Prostate gland (tissue), 2 donors: ENCODE data around the gene DOCK11. TPM values are rescaled to one million over a fixed set of nuclear protein-coding genes. Genes with fewer than 3 reads are reported as not detected.

Experiments used
- DNase-seq: peaks from one replicate; pipeline ENCODE4 v3.0.0-alpha.2; 2019; ENCODE audit warnings: low spot score
- H3K27ac ChIP-seq, 2 donors: fragments of 200-600 bp; sonication (generic); 2 replicates each; pipeline ENCODE4 v1.5.1; 2017 to 2019
- H3K27me3 ChIP-seq: fragments of 200-600 bp; sonication (generic); replicated peaks from 2 replicates; pipeline ENCODE4 v1.5.1; 2019; ENCODE audit not compliant: insufficient read depth
- H3K36me3 ChIP-seq, 2 donors: fragments of 200-600 bp; sonication (generic); 1 replicate in 1 of 2; 2 replicates in 1 of 2; pipeline versions ENCODE4 v1.5.1 to v1.8.1; 2017 to 2019
- H3K4me1 ChIP-seq: fragments of 200-600 bp; sonication (generic); replicated peaks from 2 replicates; pipeline ENCODE4 v1.5.1; 2019
- H3K4me3 ChIP-seq, 2 donors: fragments of 200-600 bp; sonication (generic); 2 replicates each; pipeline ENCODE4 v1.5.1; 2017 to 2019
- H3K9me3 ChIP-seq: fragments of 200-600 bp; sonication (generic); 2 replicates; pipeline ENCODE4 v1.5.1; 2017
- POLR2A ChIP-seq: fragments of 450-650 bp; IDR thresholded peaks from one replicate; pipeline ENCODE4 v1.6.1; 2016; ENCODE audit warnings: antibody characterized with exemption, mild to moderate bottlenecking
- POLR2AphosphoS5 ChIP-seq: sonication (generic); formaldehyde crosslinking; IDR thresholded peaks from one replicate; pipeline ENCODE4 v1.6.1; 2017; ENCODE audit warnings: antibody characterized with exemption
- WGBS: methylation state at CpG from one replicate; pipeline ENCODE4 v1.1.5; 2018; 5-methylcytosine and 5-hydroxymethylcytosine counted together
- intact Hi-C: fragments of 100-400 bp; cut with DNase I; formaldehyde crosslinking; loops from one replicate; pipeline ENCODE4 v1.14.2; 2022
- total RNA-seq, 2 donors: library from RNA; depleted of rRNA; stranded (reverse); fragments of >200 nt; gene quantifications; one replicate each; pipeline ENCODE4 v1.1.0, GENCODE V29; 2016
- TF ChIP-seq, protein P1 (sequence below), 4 experiments: fragments of 200-600 bp in 2 of 4; fragments of 450-650 bp in 2 of 4; sonication (generic) in 2 of 4; IDR thresholded peaks; 1 replicate in 3 of 4; 2 replicates in 1 of 4; pipeline ENCODE4 v1.5.1; 2016 to 2019; ENCODE audit warnings: antibody characterized with exemption in 4 of 4, mild to moderate bottlenecking in 2 of 4, moderate library complexity in 2 of 4

Gene DOCK11
- total RNA-seq, 2 donors from 2014 or later = 2.6 to 4.7 TPM

DNA sequence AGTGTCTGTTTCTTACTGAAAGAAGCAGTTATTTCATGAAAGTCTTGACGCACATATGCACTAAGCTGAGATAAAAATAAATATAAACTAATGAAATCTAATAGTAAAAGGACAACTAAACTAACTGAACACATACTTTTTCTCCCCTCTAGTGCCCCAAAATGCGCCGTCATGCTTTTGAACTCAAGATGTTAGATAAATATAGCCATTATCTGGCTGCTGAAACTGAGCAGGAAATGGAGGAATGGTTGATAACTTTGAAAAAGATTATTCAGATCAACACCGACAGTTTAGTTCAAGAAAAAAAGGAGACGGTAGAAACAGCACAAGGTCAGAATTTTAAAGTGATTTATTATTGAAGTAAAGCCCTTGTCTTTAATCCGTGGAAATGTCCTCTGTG, 70.2 kb downstream of the DOCK11 start:
- no peaks in the 10 kb centered on the region for H3K36me3 ChIP-seq
- TF ChIP-seq POLR2A (no peak), POLR2AphosphoS5 (no peak)
- TF ChIP-seq, protein P1, sequence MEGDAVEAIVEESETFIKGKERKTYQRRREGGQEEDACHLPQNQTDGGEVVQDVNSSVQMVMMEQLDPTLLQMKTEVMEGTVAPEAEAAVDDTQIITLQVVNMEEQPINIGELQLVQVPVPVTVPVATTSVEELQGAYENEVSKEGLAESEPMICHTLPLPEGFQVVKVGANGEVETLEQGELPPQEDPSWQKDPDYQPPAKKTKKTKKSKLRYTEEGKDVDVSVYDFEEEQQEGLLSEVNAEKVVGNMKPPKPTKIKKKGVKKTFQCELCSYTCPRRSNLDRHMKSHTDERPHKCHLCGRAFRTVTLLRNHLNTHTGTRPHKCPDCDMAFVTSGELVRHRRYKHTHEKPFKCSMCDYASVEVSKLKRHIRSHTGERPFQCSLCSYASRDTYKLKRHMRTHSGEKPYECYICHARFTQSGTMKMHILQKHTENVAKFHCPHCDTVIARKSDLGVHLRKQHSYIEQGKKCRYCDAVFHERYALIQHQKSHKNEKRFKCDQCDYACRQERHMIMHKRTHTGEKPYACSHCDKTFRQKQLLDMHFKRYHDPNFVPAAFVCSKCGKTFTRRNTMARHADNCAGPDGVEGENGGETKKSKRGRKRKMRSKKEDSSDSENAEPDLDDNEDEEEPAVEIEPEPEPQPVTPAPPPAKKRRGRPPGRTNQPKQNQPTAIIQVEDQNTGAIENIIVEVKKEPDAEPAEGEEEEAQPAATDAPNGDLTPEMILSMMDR (IDR thresholded peaks at IDR 0.05) = no peak
- WGBS = 55% methylated on average over 6 of the region's 6 CpGs
- intact Hi-C loops = no loop called here
- H3K27ac ChIP-seq = no peak overlapping the region
- no peaks in the 10 kb centered on the region for H3K9me3 ChIP-seq
- no peaks in the 10 kb centered on the region for H3K27me3 ChIP-seq
- H3K4me1 ChIP-seq = no peaks in the 10 kb centered on the region
- DNase-seq = no peak
- no peak overlapping the region for H3K4me3 ChIP-seq

DNA sequence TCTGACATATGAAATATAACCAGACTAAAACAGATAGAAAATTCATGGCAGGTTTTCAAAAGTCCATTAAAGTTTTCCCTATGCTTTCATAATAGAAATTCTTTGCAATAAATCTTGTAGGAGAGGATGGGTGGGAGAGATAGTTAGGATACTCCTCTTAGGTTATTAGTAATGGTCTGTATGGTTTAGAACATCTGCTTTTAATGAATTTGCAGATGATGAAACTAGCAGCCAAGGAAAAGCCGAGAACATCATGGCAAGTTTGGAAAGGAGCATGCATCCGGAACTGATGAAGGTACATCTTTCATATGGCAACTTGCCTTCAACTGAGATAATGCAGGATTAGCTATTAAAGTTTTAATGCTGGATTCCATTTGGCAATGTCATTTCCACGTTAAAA, 70.7 kb downstream of the DOCK11 start:
- no peak overlapping the region for H3K4me3 ChIP-seq
- no peaks in the 10 kb centered on the region for H3K9me3 ChIP-seq
- no peak overlapping the region for H3K27ac ChIP-seq
- H3K36me3 ChIP-seq = no peaks in the 10 kb centered on the region
- 33% methylated on average over 3 of the region's 3 CpGs for WGBS
- intact Hi-C loops = no loop called here
- no peak for DNase-seq
- no peaks in the 10 kb centered on the region for H3K27me3 ChIP-seq
- no peaks in the 10 kb centered on the region for H3K4me1 ChIP-seq
- TF ChIP-seq, protein P1 (IDR thresholded peaks at IDR 0.05) = no peak
- TF ChIP-seq POLR2A = no peak
- TF ChIP-seq POLR2AphosphoS5 = no peak

DNA sequence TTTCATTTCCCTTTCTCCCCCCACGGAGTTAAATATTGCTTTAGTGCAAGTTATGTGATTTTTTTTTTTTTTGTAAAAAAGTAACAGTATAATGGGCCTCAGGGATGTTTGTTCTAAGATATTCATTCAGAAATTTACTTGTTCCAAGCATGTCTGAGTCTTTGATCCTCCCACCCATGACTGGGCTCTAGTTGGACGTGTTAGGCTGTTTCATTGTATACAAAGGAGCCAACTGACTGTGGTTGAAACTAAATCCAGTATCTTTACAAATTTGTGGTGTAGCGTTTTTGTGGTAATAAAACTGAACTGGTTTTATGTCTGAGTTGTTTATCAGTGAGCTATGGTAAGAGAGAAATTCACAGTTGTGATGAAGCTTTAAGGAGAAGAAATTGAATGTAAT, 74.1 kb downstream of the DOCK11 start:
- Histone ChIP-seq H3K4me1 (no peaks in the 10 kb centered on the region), H3K27me3 (no peaks in the 10 kb centered on the region), H3K27ac (no peak overlapping the region), H3K36me3 (no peaks in the 10 kb centered on the region), H3K4me3 (no peak overlapping the region), H3K9me3 (no peaks in the 10 kb centered on the region)
- DNase-seq = no peak
- WGBS = 32% methylated on average over 3 of the region's 3 CpGs
- intact Hi-C loops = no loop called here
- TF ChIP-seq, protein P1 (IDR thresholded peaks at IDR 0.05) = no peak
- TF ChIP-seq POLR2AphosphoS5 = no peak
- no peak for TF ChIP-seq POLR2A

DNA sequence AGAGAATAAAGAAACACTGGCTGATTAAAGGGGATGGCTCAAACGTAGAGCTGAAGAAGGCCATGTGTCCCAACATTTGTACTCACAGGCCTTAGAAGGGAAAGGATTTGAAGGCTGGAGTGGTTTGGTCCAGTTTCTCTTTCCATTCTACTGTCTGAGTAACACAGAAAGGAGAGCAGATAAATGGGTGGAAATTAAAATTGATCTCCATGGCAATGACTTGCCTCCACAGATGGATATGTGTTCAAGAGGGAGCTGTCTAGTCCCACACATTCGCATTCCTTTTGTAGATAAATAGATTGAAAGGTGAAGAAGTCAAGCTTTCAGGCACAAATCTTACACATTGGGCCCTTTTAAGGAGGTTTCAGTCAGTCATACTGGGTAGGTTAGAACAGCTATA, 74.6 kb downstream of the DOCK11 start:
- no peak for DNase-seq
- Histone ChIP-seq H3K36me3 (no peaks in the 10 kb centered on the region), H3K9me3 (no peaks in the 10 kb centered on the region), H3K27me3 (no peaks in the 10 kb centered on the region), H3K4me3 (no peak overlapping the region), H3K4me1 (no peaks in the 10 kb centered on the region), H3K27ac (no peak overlapping the region)
- intact Hi-C loops = no loop called here
- TF ChIP-seq POLR2AphosphoS5 (no peak), POLR2A (no peak)
- TF ChIP-seq, protein P1 (IDR thresholded peaks at IDR 0.05) = no peak
- 87% methylated on average over 2 of the region's 2 CpGs for WGBS

DNA sequence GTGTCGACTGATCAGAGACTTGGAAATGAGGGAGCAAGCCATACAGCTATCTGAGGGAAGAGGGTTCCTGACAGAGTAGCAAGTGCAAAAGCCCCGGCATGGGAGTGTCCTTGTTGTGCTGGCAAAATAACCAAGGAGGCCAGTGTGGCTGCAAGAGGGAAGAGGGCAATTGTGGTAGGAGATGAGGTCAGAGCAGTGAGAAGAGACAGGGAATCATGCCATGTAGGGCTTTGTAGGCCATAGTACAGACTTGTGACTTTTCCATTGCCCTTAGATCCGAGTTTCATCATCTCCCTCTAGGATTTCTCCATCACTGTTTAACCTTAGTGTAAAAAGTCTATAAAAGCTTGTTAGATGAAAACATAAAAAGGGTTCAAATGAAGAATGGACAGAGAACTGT, 76.2 kb downstream of the DOCK11 start:
- TF ChIP-seq POLR2A (no peak), POLR2AphosphoS5 (no peak)
- TF ChIP-seq, protein P1 (IDR thresholded peaks at IDR 0.05) = no peak
- no peaks in the 10 kb centered on the region for H3K36me3 ChIP-seq
- no peaks in the 10 kb centered on the region for H3K4me1 ChIP-seq
- no peak overlapping the region for H3K27ac ChIP-seq
- H3K4me3 ChIP-seq = no peak overlapping the region
- DNase-seq = no peak
- intact Hi-C loops = no loop called here
- WGBS = 80% methylated on average over 3 of the region's 3 CpGs
- no peaks in the 10 kb centered on the region for H3K9me3 ChIP-seq
- no peaks in the 10 kb centered on the region for H3K27me3 ChIP-seq
